ENCODE data around the gene PPP1R3F.

DNA sequence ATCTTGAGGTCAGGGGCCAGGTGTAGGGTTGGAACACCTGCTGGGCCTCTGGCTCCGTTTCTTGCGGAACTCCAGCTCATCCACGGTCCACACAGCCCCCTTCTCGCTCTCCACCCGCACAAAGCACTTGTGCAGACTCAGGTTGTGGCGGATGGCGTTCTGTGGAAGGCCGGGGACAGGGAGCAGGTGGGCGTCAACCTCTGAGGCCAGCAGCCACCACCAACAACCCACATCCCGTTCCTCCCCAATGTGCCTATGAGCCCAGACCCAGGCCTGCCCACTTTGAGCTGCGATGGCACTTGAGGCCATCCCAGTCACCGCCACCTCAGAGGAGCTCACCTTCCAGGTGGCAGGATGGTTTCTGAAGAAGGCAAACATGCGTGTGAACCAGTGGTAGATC, 18.3 kb upstream of the PPP1R3F start:
- TF ChIP-seq, protein P1, sequence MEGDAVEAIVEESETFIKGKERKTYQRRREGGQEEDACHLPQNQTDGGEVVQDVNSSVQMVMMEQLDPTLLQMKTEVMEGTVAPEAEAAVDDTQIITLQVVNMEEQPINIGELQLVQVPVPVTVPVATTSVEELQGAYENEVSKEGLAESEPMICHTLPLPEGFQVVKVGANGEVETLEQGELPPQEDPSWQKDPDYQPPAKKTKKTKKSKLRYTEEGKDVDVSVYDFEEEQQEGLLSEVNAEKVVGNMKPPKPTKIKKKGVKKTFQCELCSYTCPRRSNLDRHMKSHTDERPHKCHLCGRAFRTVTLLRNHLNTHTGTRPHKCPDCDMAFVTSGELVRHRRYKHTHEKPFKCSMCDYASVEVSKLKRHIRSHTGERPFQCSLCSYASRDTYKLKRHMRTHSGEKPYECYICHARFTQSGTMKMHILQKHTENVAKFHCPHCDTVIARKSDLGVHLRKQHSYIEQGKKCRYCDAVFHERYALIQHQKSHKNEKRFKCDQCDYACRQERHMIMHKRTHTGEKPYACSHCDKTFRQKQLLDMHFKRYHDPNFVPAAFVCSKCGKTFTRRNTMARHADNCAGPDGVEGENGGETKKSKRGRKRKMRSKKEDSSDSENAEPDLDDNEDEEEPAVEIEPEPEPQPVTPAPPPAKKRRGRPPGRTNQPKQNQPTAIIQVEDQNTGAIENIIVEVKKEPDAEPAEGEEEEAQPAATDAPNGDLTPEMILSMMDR (IDR thresholded peaks at IDR 0.05), result no peak
- TF ChIP-seq ZFX (IDR thresholded peaks at IDR 0.05; ENCODE audit: borderline replicate concordance), result no peak

Measured in 22Rv1 (cell line).